Pancreas (tissue), 10 donors: ENCODE results near the gene MEF2C. TPM values are rescaled to one million over a fixed set of nuclear protein-coding genes. Genes with fewer than 3 reads are reported as not detected.
A peak's percentile ranks its signal among the peaks of the same experiment; 100 is the strongest.
"Not testable (repeated sequence)": the region's sequence is repeated elsewhere in the genome, so short reads cannot be mapped to it uniquely, and the experiment has no call there.

Source experiments
- ATAC-seq, 4 donors: fragments of 200-7000 bp; cut with Tn5 transposase; one replicate each; pipeline versions ENCODE4 v1.8.0 to v1.9.1; 2020; ENCODE audit warnings: mild to moderate bottlenecking in 4 of 4, moderate library complexity in 4 of 4
- DNase-seq, 6 donors: peaks; one replicate each; pipeline ENCODE4 v3.0.0-alpha.2; 2020
- FAIRE-seq: peaks from 2 replicates; lab custom pipeline; 2012; peaks lifted over from hg19 to GRCh38; lab: Jason Lieb, UNC
- H3K27ac ChIP-seq, 4 donors: fragments of 200-600 bp; sonication (generic); 1 replicate in 3 of 4; 2 replicates in 1 of 4; pipeline versions ENCODE4 v1.5.0 to v1.8.0; 2020
- H3K27me3 ChIP-seq, 4 donors: fragments of 200-600 bp; one replicate each; pipeline ENCODE4 v1.8.0; 2021
- H3K36me3 ChIP-seq, 3 donors: fragments of 200-600 bp; sonication (generic) in 1 of 3; one replicate each; pipeline versions ENCODE4 v1.5.0 to v1.8.0; 2020 to 2021
- H3K4me1 ChIP-seq, 3 donors: fragments of 200-600 bp; one replicate each; pipeline ENCODE4 v1.8.0; 2021
- H3K4me3 ChIP-seq, 4 donors: fragments of 200-600 bp; sonication (generic) in 2 of 4; one replicate each; pipeline versions ENCODE4 v1.5.0 to v1.8.0; 2020 to 2021
- H3K9me3 ChIP-seq, 4 donors: fragments of 200-600 bp; one replicate each; pipeline ENCODE4 v1.8.0; 2021
- CTCF ChIP-seq, 4 donors: fragments of 200-600 bp; sonication (generic) in 3 of 4; IDR thresholded peaks; one replicate each; pipeline versions ENCODE4 v1.5.0 to v1.8.0; 2021; ENCODE audit warnings: antibody characterized with exemption in 4 of 4
- WGBS, 2 donors: extraction: QIAGEN DNeasy Blood & Tissue Kit; methylation state at CpG; one replicate each; pipeline ENCODE4 v1.1.7; 2013; 5-methylcytosine and 5-hydroxymethylcytosine counted together
- intact Hi-C, 3 donors: fragments of 100-400 bp; cut with DNase I; formaldehyde crosslinking; loops; one replicate each; pipeline versions ENCODE4 v1.11.1 to v1.14.2; 2022
- polyA plus RNA-seq, 2 donors: library from polyadenylated mRNA; stranded (reverse); fragments of 200-250 nt; gene quantifications; one replicate each; pipeline ENCODE4 v1.2.3, GENCODE V29; 2013
- total RNA-seq, 6 donors: library from RNA; stranded (reverse); fragmentation: NEBNext Ultra II Directional in 4 of 6; extraction: Animal tissue kit (Norgen Biotek cat#: 25700) in 4 of 6; gene quantifications; one replicate each; pipeline versions ENCODE4 v1.2.1 to v1.2.4, GENCODE V29; 2021 to 2023
- donor health status: healthy with polysubstance abuse.
- donor health status: DM: no; HTN: no; CAD: no; lungs with moderate emphysema.
- donor health status: DM: no; HTN: no; CAD: no.
- donor health status: control.
- donor health status: control.
- donor health status: Bipolar disorder and iron deficiency.
- donor health status: DM: yes; HTN: yes; CAD: no.
- donor health status: DM: no; HTN: no; CAD: no.
- donor health status: DM: no; HTN: no; CAD: no.
- donor health status: DM: yes; HTN: yes; CAD: no.

Gene MEF2C
- total and polyA plus RNA-seq, 8 donors, result 1.5 to 19.9 (median 4.8) TPM

DNA sequence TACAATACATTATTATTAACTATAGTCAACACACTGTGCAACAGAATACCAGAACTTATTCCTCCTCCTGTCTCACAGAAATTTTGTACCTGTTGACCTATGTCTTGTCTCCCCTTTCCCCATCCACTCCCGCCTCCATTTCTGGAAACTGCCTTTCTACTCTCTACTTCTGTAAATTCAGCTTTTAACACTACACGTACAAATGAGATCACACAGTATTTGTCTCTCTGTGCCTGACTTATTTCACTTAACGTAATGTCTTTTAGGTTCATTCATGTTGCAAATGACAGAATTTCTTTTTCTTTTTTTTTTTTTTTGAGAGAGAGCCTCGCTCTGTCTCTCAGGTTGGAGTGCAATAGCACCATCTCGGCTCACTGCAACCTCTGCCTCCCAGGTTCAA lies 19.5 kb downstream of the MEF2C start:
- no peak for TF ChIP-seq CTCF (IDR thresholded peaks at IDR 0.05)
- Histone ChIP-seq H3K27ac (no peak overlapping the region), H3K4me1 (no peaks in the 10 kb centered on the region), H3K9me3 (no peaks in the 10 kb centered on the region), H3K4me3 (no peak overlapping the region), H3K27me3 (no peaks in the 10 kb centered on the region), H3K36me3 (no peaks in the 10 kb centered on the region)
- intact Hi-C loops, result loop anchor here in 1 of 3 donors (10.0 kb wide), 1 partner anchor 99 kb away; no protein-coding TSS in a partner anchor
- no peak for DNase-seq
- ATAC-seq, result no peak
- WGBS, 2 donors, result 94 to 95% methylated on average over 5 of the region's 5 CpGs
- no peak for FAIRE-seq

DNA sequence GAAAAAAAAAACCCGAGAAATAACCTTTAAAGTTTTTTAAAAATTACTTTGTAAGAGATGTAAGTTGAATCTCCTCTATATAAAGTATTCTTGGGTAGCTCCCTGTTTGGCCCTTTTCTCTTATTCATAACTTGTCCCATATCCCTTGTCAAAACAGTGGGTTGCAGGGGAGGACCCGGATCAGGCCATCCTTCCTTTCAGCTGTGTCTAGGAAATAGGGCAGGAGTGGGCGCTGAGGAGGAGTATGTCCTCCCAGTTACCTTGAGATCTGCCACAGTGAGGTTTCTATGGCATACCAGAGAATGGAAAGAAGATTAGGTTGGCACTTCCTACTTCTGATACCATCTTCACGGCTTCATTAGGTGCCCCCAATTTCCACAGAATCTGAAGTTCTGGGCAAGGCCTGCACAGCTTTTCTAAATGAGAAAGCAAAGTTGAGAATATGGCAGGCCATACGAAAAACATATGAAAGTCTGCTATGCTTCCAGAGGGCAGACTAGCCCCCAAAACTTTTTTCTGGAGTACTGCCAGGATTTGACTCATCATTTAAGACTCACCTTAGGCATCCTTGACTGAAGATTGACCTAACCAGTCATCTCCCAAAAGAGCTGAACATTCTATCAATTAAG lies 20.3 kb downstream of the MEF2C start:
- no peak for FAIRE-seq
- ATAC-seq, result no peak
- H3K27ac ChIP-seq, result no peak overlapping the region
- no peaks in the 10 kb centered on the region for H3K4me1 ChIP-seq
- WGBS, 2 donors, result 91 to 97% methylated on average over 5 of the region's 5 CpGs
- H3K4me3 ChIP-seq, result no peak overlapping the region
- intact Hi-C loops, result loop anchor here in 1 of 3 donors (10.0 kb wide), 1 partner anchor 98 kb away; no protein-coding TSS in a partner anchor
- DNase-seq, result no peak
- H3K9me3 ChIP-seq, result no peaks in the 10 kb centered on the region
- no peaks in the 10 kb centered on the region for H3K36me3 ChIP-seq
- H3K27me3 ChIP-seq, result no peaks in the 10 kb centered on the region
- TF ChIP-seq CTCF (IDR thresholded peaks at IDR 0.05), result no peak

DNA sequence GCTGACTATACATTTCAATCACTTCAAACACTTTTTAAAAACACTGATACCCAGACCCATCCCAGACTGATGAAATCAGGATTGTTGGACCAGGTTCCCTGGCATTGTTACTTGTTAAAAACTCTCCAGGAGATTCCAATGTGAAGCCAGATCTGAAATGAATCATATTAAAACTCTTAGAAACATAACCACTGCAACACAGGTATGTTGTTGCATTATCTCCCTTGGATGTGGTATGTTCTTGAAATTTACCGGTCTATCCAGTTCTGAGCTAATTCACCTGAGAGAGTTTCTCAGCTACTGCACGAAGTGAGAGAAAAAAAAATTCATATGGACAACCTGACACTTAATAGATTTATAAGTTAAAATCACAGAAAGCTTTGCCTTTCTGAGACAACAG lies 21.8 kb downstream of the MEF2C start:
- ATAC-seq, result no peak

GRCh38 chr5:88860501-88860900 lies 22.5 kb downstream of the MEF2C start:
- H3K36me3 ChIP-seq, result no peaks in the 10 kb centered on the region
- no peak for TF ChIP-seq CTCF (IDR thresholded peaks at IDR 0.05)
- H3K4me1 ChIP-seq, result no peaks in the 10 kb centered on the region
- intact Hi-C loops, result loop anchor here in 1 of 3 donors (10.0 kb wide), 1 partner anchor 96 kb away; no protein-coding TSS in a partner anchor
- H3K4me3 ChIP-seq, result no peak overlapping the region
- no peaks in the 10 kb centered on the region for H3K9me3 ChIP-seq
- WGBS, 2 donors, result 94 to 100% methylated on average over 1 of the region's 1 CpG
- no peak for ATAC-seq
- H3K27me3 ChIP-seq, result no peaks in the 10 kb centered on the region
- FAIRE-seq, result no peak
- no peak for DNase-seq
- H3K27ac ChIP-seq, result no peak overlapping the region

More for the DNA sequence above, 21.8 kb downstream of the MEF2C start:
- Histone ChIP-seq H3K27me3 (no peaks in the 10 kb centered on the region), H3K4me1 (no peaks in the 10 kb centered on the region), H3K9me3 (no peaks in the 10 kb centered on the region), H3K27ac (no peak overlapping the region), H3K36me3 (no peaks in the 10 kb centered on the region), H3K4me3 (no peak overlapping the region)
- no peak for TF ChIP-seq CTCF (IDR thresholded peaks at IDR 0.05)
- WGBS, 2 donors, result 23 to 42% methylated on average over 2 of the region's 2 CpGs
- intact Hi-C loops, result loop anchor here in 1 of 3 donors (10.0 kb wide), 1 partner anchor 96 kb away; no protein-coding TSS in a partner anchor
- FAIRE-seq, result no peak
- DNase-seq, result no peak

DNA sequence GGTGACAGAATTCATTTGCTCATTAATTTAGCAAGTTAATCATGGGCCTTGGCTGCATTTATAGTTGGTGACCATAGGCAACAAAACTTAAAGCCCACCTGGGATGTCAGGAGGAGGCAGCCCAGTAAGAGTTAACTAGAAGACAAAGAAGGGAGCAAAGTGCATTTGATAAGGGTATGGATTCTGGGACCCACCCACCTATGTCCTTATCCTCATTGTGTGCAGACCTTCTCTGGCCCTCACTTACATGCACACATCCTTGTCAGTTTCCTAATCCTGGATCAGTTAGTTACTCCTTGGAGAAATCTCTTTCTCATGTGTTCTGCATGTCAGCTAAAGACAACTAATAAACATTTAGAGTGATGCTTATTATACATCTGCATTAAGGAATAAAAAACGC lies 24.6 kb downstream of the MEF2C start:
- Histone ChIP-seq H3K9me3 (no peaks in the 10 kb centered on the region), H3K27me3 (no peaks in the 10 kb centered on the region), H3K4me1 (no peaks in the 10 kb centered on the region), H3K27ac (no peak overlapping the region), H3K36me3 (no peaks in the 10 kb centered on the region), H3K4me3 (no peak overlapping the region)
- 84 to 98% methylated on average over 1 of the region's 1 CpG for WGBS, 2 donors
- no peak for FAIRE-seq
- no peak for TF ChIP-seq CTCF (IDR thresholded peaks at IDR 0.05)
- no peak for DNase-seq
- intact Hi-C loops, result no loop called here
- ATAC-seq, result no peak

- WGBS, 2 donors, result 58 to 90% methylated on average over 3 of the region's 3 CpGs
- H3K4me3 ChIP-seq, H3K4me1 ChIP-seq, H3K27me3 ChIP-seq, FAIRE-seq, ATAC-seq, H3K36me3 ChIP-seq, H3K9me3 ChIP-seq, H3K27ac ChIP-seq, intact Hi-C loops: not testable (repeated sequence)
- peak in 1 of 6 donors; percentile 20 for DNase-seq
These were observed 26.6 kb downstream of the MEF2C start for GRCh38 chr5:88856381-88856780.
